Neural cell (in vitro differentiated cells): ENCODE measurements around the gene INSIG1. TPM values are rescaled to one million over a fixed set of nuclear protein-coding genes. Genes with fewer than 3 reads are reported as not detected.

Source experiments
- H2AFZ ChIP-seq: fragments of 200-600, 300-800 bp; sonication (generic), shearing (Covaris generic); 2 replicates; pipeline ENCODE4 v1.6.0; 2014; ENCODE audit warnings: low read depth, mild to moderate bottlenecking, antibody characterized with exemption, low read length, moderate library complexity
- H3F3A ChIP-seq: fragments of 200-600 bp; shearing (Covaris generic); 2 replicates; pipeline ENCODE4 v1.6.1; 2016; ENCODE audit warnings: mild to moderate bottlenecking, moderate library complexity, mixed read lengths, antibody characterized with exemption, low read length; ENCODE audit not compliant: insufficient read depth, poor library complexity, severe bottlenecking
- H3K27ac ChIP-seq: fragments of 200-600, 300-800 bp; sonication (generic), shearing (Covaris generic); 2 replicates; pipeline ENCODE4 v1.5.1; 2014; ENCODE audit warnings: mild to moderate bottlenecking, low read length, moderate library complexity
- H3K27me3 ChIP-seq: fragments of 300-800, 200-600 bp; sonication (generic), shearing (Covaris generic); 2 replicates; pipeline ENCODE4 v1.6.0; 2014; ENCODE audit warnings: mild to moderate bottlenecking, low read depth, low read length, moderate library complexity; ENCODE audit not compliant: insufficient read depth
- H3K36me3 ChIP-seq: fragments of 300-800, 200-600 bp; sonication (generic), shearing (Covaris generic); 2 replicates; pipeline ENCODE4 v1.5.1; 2014; ENCODE audit warnings: mild to moderate bottlenecking, antibody characterized with exemption, low read length, moderate library complexity; ENCODE audit not compliant: insufficient read depth
- H3K4me2 ChIP-seq: fragments of 300-800, 200-600 bp; sonication (generic), shearing (Covaris generic); 2 replicates; pipeline ENCODE4 v1.6.0; 2014; ENCODE audit warnings: mild to moderate bottlenecking, low read length
- H3K4me3 ChIP-seq: fragments of 300-800, 200-600 bp; sonication (generic), shearing (Covaris generic); 2 replicates; pipeline ENCODE4 v1.5.1; 2014; ENCODE audit warnings: mild to moderate bottlenecking, low read length, moderate library complexity
- H3K79me2 ChIP-seq: fragments of 200-600 bp; shearing (Covaris generic); replicated peaks from 2 replicates; pipeline ENCODE4 v1.6.0; 2014; ENCODE audit warnings: mild to moderate bottlenecking, low read length, moderate library complexity; ENCODE audit not compliant: insufficient read depth
- H3K9ac ChIP-seq: fragments of 300-800, 200-600 bp; sonication (generic), shearing (Covaris generic); 2 replicates; pipeline ENCODE4 v1.6.1; 2016; ENCODE audit warnings: mild to moderate bottlenecking, low read length, mixed read lengths
- H3K9me2 ChIP-seq: fragments of 200-600 bp; shearing (Covaris generic); 2 replicates; pipeline ENCODE4 v1.6.1; 2016; ENCODE audit warnings: mild to moderate bottlenecking, low read length, mixed read lengths; ENCODE audit not compliant: insufficient read depth
- H3K9me3 ChIP-seq: fragments of 200-600, 300-800 bp; sonication (generic), shearing (Covaris generic); 2 replicates; pipeline ENCODE4 v1.6.1; 2016; ENCODE audit warnings: mild to moderate bottlenecking, mixed run types, low read length, moderate library complexity, mixed read lengths
- H4K20me1 ChIP-seq: fragments of 200-600 bp; shearing (Covaris generic); 2 replicates; pipeline ENCODE4 v1.6.1; 2016; ENCODE audit warnings: mild to moderate bottlenecking, mixed run types; ENCODE audit not compliant: insufficient read depth
- CTCF ChIP-seq: fragments of 450-650 bp; IDR thresholded peaks from 2 replicates; pipeline ENCODE4 v1.5.1; 2014; ENCODE audit warnings: antibody characterized with exemption, mild to moderate bottlenecking, moderate library complexity; ENCODE audit not compliant: poor library complexity, severe bottlenecking
- EP300 ChIP-seq: fragments of 450-650 bp; conservative IDR thresholded peaks from 2 replicates; pipeline ENCODE4 v1.6.1; 2014; ENCODE audit warnings: antibody characterized with exemption, mild to moderate bottlenecking, moderate library complexity; ENCODE audit not compliant: poor library complexity, severe bottlenecking
- EZH2 ChIP-seq: fragments of 200-600, 300-800 bp; shearing (Covaris generic), sonication (generic); IDR thresholded peaks from 2 replicates; pipeline ENCODE4 v1.6.1; 2014; ENCODE audit warnings: antibody characterized with exemption, low read length, borderline replicate concordance, mild to moderate bottlenecking; ENCODE audit not compliant: insufficient read depth, poor library complexity, severe bottlenecking
- MXI1 ChIP-seq: fragments of 450-650 bp; conservative IDR thresholded peaks from 2 replicates; pipeline ENCODE4 v1.6.1; 2014; ENCODE audit warnings: antibody characterized with exemption, mild to moderate bottlenecking; ENCODE audit not compliant: poor library complexity, severe bottlenecking
- POLR2AphosphoS5 ChIP-seq: IDR thresholded peaks from 2 replicates; pipeline ENCODE4 v1.6.1; 2012
- RAD21 ChIP-seq: fragments of 450-650 bp; conservative IDR thresholded peaks from 2 replicates; pipeline ENCODE4 v1.6.1; 2014; ENCODE audit warnings: antibody characterized with exemption, mild to moderate bottlenecking, moderate library complexity
- REST ChIP-seq: IDR thresholded peaks from 2 replicates; pipeline ENCODE4 v1.6.1; 2012; ENCODE audit warnings: borderline replicate concordance
- SMC3 ChIP-seq: fragments of 450-650 bp; conservative IDR thresholded peaks from 2 replicates; pipeline ENCODE4 v1.6.1; 2014; ENCODE audit warnings: antibody characterized with exemption, mild to moderate bottlenecking, moderate library complexity; ENCODE audit not compliant: poor library complexity
- TAF1 ChIP-seq: IDR thresholded peaks from 2 replicates; pipeline ENCODE4 v1.6.1; 2012; ENCODE audit warnings: low read depth
- polyA plus RNA-seq: library from polyadenylated mRNA; depleted of rRNA; stranded (reverse); fragments of >200 nt; gene quantifications from 2 replicates; pipeline ENCODE4 v1.2.3, GENCODE V29; 2014

The INSIG1 gene
- polyA plus RNA-seq, 1 donor from 2014 or later = 71.0 TPM

DNA sequence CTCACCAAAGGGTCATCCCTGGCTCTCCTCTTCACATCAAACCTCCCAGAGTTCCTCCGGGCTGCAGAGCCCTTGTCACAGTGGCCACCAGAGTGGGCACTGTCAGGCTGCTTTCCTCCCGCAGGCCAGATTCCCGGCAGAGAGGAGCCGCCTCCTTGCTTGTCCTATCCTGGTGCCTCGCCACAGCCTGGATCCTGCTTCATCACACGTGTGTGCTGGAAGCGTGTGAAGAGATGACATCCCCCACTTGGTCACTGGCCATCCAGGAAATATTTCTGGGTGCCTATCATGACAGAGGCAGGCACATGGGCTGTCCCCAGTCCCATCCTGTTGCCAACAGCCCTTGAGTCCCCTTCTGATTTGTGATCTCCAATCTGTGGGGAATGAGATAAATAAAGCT lies 15.0 kb downstream of the INSIG1 start (continued):
- TF ChIP-seq MXI1 = no peak
- no peak for TF ChIP-seq EZH2

DNA sequence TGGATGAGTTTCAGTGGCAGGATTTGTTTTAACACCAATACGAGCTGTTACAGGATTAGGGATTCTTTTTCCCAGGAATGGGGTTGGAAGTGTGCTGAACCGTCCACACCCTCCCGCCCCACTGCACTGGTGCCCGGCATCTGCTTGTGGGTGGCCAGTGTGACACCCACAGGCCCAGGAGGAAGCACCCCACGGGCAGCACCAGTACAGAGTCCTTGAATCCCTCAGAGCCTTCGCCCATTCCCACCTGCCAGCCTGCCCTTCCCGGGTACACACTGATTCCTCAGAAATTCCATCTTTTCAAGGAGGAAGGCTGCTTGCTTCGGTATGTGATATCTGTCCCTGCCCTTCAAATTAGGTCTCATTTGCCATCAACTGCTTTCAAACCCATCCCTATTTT lies 15.4 kb downstream of the INSIG1 start:
- no peaks in the 10 kb centered on the region for H3F3A ChIP-seq
- no peak overlapping the region for H3K4me3 ChIP-seq
- no peak for TF ChIP-seq SMC3
- no peak for TF ChIP-seq RAD21
- no peak for TF ChIP-seq EZH2
- TF ChIP-seq MXI1 = no peak

DNA sequence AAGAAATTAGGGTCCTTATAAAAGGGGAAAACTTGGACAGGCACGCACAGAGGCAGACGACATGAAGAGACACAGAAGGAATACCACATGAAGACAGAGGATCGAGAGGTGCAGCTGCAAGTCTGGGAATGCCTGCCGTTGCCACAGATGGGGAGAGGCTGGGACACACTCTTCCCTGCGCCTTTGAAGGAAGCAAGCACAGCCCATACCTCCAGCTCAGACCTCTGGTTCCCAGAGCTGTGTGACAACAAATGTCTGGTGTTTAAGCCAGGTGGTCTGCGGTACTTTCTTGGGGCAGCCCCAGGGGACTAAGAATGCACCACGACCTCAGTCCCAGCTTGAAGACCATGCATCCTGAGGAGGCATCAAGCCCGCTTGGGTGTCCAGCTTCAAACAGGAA lies 18.3 kb downstream of the INSIG1 start:
- Histone ChIP-seq H3K9ac (no peak overlapping the region), H3F3A (no peaks in the 10 kb centered on the region), H3K9me3 (no peaks in the 10 kb centered on the region), H3K4me3 (no peak overlapping the region), H3K27ac (no peak overlapping the region), H3K79me2 (no peaks in the 10 kb centered on the region), H4K20me1 (no peaks in the 10 kb centered on the region), H3K36me3 (no peaks in the 10 kb centered on the region), H3K27me3 (no peaks in the 10 kb centered on the region), H3K9me2 (no peaks in the 10 kb centered on the region), H2AFZ (no peak overlapping the region), H3K4me2 (no peak overlapping the region)
- no peak for TF ChIP-seq RAD21
- TF ChIP-seq EZH2 = no peak
- TF ChIP-seq TAF1 = no peak
- no peak for TF ChIP-seq POLR2AphosphoS5
- no peak for TF ChIP-seq MXI1
- no peak for TF ChIP-seq CTCF
- no peak for TF ChIP-seq REST
- TF ChIP-seq EP300 = no peak

More for the DNA sequence above, 15.4 kb downstream of the INSIG1 start:
- Histone ChIP-seq H3K9ac (no peak overlapping the region), H3K79me2 (no peaks in the 10 kb centered on the region), H3K9me2 (no peaks in the 10 kb centered on the region), H3K4me2 (no peak overlapping the region), H2AFZ (no peak overlapping the region), H4K20me1 (no peaks in the 10 kb centered on the region), H3K9me3 (no peaks in the 10 kb centered on the region), H3K27me3 (no peaks in the 10 kb centered on the region), H3K36me3 (peaks cover 5% of the 10 kb centered on the region), H3K27ac (no peak overlapping the region)
